Stomach smooth muscle (tissue), 2 donors: ENCODE measurements around the gene USP17L30.
A peak's percentile ranks its signal among the peaks of the same experiment; 100 is the strongest.
"Not testable (repeated sequence)": the region's sequence is repeated elsewhere in the genome, so short reads cannot be mapped to it uniquely, and the experiment has no call there.

Source experiments
- H3K27ac ChIP-seq: one replicate; pipeline ENCODE4 v1.7.0; 2013; ENCODE audit warnings: mild to moderate bottlenecking, low read length, inconsistent platforms
- H3K27me3 ChIP-seq, 2 donors: one replicate each; pipeline ENCODE4 v1.7.0; 2013; ENCODE audit warnings: low read length in 2 of 2; ENCODE audit not compliant: insufficient read depth in 2 of 2, control insufficient read depth in 1 of 2
- H3K36me3 ChIP-seq, 2 donors: one replicate each; pipeline ENCODE4 v1.7.0; 2013; ENCODE audit warnings: low read length in 2 of 2; ENCODE audit not compliant: control insufficient read depth in 2 of 2, insufficient read depth in 2 of 2
- H3K4me1 ChIP-seq: one replicate; pipeline ENCODE4 v1.7.0; 2013; ENCODE audit warnings: low read length; ENCODE audit not compliant: control insufficient read depth, insufficient read depth
- H3K4me3 ChIP-seq, 2 donors: one replicate each; pipeline ENCODE4 v1.7.0; 2013; ENCODE audit warnings: low read length in 2 of 2
- H3K9ac ChIP-seq, 2 donors: one replicate each; pipeline ENCODE4 v1.7.0; 2013; ENCODE audit warnings: low read length in 2 of 2, mild to moderate bottlenecking in 1 of 2
- H3K9me3 ChIP-seq, 2 donors: one replicate each; pipeline ENCODE4 v1.7.0; 2013; ENCODE audit warnings: low read length in 2 of 2; ENCODE audit not compliant: control insufficient read depth in 2 of 2
- donor health status: healthy.
- donor health status: Pancreatic carcinoma.

The USP17L30 gene

DNA sequence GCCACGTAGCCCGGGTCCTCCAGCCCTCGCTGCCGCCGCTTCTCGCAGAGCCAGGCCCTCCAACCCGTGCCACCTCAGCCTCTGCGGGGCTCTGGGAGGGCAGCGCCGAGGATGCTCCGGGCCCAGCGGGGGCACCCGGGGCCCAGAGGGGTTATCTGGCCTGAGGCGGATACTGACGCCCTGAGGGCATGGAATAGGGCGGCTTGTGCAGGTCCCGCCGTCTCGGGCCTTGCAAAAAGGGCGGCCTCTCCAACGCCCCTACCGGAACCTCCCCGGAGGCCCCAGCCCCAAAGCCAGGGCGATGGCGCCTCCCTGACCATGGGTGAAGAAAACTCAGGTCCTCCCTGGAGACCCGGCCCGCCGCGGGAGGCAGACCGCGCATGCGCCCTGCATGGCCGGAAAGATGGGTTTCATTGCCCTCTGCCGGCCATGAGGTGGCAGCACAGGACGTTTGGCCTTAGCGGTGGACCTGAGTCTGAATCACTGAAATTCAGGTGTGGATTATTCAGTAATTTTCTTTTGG, 18.1 kb downstream of the USP17L30 start:
- not testable (repeated sequence) for H3K36me3 ChIP-seq, H3K27me3 ChIP-seq, H3K9me3 ChIP-seq, H3K27ac ChIP-seq, H3K4me1 ChIP-seq
- Histone ChIP-seq H3K4me3 (peak overlapping the region in 1 of 2 donors; percentile 70), H3K9ac (peak overlapping the region in 1 of 2 donors; percentile 51)

DNA sequence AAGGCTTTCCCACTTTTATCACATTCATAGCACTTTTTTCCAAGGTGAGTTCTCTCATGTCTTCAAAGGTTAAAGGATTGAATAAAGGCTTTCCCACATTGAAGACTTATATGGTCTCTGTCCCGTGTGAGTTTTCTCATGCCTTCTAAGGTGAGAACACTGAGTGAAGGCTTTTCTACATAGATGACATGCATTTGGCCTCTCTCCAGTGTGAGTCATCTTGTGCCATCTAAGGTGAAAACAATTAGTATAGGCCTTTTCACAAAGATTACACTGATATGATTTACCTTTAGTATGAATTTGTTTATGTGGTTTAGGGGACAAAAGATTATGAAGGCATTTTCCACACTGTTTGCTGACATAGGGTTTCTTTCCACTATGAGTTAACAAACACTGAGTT, 21.2 kb downstream of the USP17L30 start:
- Histone ChIP-seq H3K9ac (no peak overlapping the region), H3K9me3 (no peaks in the 10 kb centered on the region), H3K4me3 (no peak overlapping the region), H3K4me1 (no peaks in the 10 kb centered on the region), H3K27me3 (no peaks in the 10 kb centered on the region), H3K27ac (no peak overlapping the region), H3K36me3 (no peaks in the 10 kb centered on the region)

DNA sequence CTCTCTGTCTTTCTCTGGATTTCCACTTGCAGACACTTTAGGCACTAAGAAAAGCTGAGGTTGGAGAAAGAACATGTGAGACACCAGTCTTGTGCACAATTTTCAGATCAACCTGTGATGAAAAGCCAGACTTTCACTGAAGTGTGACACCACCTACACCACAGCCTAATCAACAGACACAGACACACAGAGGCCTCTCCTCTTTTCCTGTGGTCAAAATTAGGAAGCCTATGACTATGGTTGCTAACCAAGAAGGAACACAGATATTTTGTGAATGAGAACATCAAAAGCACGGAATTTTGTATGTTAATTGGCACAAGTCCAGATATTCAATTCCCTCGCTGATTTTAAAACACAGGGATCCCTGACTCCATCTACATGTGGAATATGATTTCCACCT, 26.1 kb downstream of the USP17L30 start:
- H3K9me3 ChIP-seq, H3K4me3 ChIP-seq, H3K9ac ChIP-seq, H3K4me1 ChIP-seq, H3K27me3 ChIP-seq, H3K36me3 ChIP-seq, H3K27ac ChIP-seq: not testable (repeated sequence)

GRCh38 chr4:9405774-9406173, 42.8 kb downstream of the USP17L30 start:
- not testable (repeated sequence) for H3K27ac ChIP-seq, H3K9ac ChIP-seq, H3K9me3 ChIP-seq, H3K36me3 ChIP-seq, H3K4me3 ChIP-seq, H3K27me3 ChIP-seq, H3K4me1 ChIP-seq

DNA sequence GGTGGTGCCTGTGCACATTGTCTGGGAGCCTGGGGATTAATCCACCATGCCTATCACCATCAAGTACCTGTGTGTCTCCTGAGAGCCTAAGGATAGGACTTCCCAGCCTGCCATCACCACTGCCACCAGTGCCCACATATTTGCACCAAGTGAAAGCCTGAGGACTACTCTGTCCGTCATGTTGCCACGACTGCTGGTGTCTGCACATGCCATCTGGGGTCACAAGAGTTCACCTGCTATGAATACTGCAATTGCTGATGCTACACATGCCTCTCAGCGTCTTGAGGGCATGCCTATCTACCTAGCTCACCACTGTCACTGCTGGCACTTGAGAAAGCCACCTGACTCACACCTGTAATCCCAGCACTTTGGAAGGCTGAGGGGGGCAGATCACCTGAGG, 43.6 kb downstream of the USP17L30 start:
- not testable (repeated sequence) for H3K36me3 ChIP-seq, H3K27ac ChIP-seq, H3K4me1 ChIP-seq, H3K9me3 ChIP-seq, H3K4me3 ChIP-seq, H3K27me3 ChIP-seq, H3K9ac ChIP-seq

GRCh38 chr4:9409793-9410192, 46.9 kb downstream of the USP17L30 start:
- H3K36me3 ChIP-seq = no peaks in the 10 kb centered on the region
- no peaks in the 10 kb centered on the region for H3K27me3 ChIP-seq
- H3K4me1 ChIP-seq = no peaks in the 10 kb centered on the region
- no peak overlapping the region for H3K27ac ChIP-seq
- no peak overlapping the region for H3K4me3 ChIP-seq
- H3K9me3 ChIP-seq = no peaks in the 10 kb centered on the region
- no peak overlapping the region for H3K9ac ChIP-seq
